Measurements from ENCODE around the gene GLYATL2. TPM values are rescaled to one million over a fixed set of nuclear protein-coding genes. Genes with fewer than 3 reads are reported as not detected.

The GLYATL2 gene, protein sequence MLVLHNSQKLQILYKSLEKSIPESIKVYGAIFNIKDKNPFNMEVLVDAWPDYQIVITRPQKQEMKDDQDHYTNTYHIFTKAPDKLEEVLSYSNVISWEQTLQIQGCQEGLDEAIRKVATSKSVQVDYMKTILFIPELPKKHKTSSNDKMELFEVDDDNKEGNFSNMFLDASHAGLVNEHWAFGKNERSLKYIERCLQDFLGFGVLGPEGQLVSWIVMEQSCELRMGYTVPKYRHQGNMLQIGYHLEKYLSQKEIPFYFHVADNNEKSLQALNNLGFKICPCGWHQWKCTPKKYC
- 0.31 and 0.34 TPM in 2 replicates for polyA plus RNA-seq (2012; rRNA removed)
- polyA plus RNA-seq (2012; cell fraction: cytosol; rRNA removed), result 0.33 and 0.36 TPM in 2 replicates
- polyA plus RNA-seq (2012; cell fraction: nucleus; rRNA removed), result 0.53 and 0.80 TPM in 2 replicates

DNA sequence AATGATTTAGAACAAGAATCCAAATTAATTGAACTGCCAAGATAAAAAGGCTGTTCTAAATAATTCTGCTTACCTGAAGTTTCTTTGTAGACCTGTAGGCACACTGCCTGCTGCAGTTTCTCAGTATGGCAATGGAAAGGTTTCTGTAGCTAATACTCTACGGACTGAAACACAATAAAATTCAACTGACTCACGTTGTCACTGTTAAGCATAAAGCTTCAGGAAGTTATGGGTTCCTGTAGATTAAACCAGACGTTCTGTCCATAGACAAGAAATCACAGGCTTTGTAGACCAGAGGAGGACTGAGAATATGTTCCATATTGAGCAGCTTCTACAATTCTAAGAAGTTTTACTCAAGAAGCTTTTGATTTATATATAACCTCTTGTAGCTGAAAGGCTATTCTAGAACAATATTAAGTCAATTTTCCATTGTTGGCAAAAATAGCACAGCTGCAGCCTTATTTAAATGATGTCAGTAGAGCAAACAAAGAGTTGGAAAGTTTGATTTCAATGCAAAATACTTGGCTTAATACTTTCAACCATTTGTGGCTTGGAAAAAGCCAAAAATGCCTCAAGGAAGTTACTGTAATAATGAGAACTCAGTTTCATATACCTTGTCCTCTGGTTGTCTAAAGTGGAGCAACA, at the start of gene GLYATL2:
GLYATL2 (minus strand) TSS at position 344 of the 645 bp plus-strand sequence. CDS start 5,092 bp downstream, outside the sequence.
- Histone ChIP-seq H3K9me3 (no peaks in the 10 kb centered on the region), H3K79me2 (ENCODE audit: insufficient read depth) (no peaks in the 10 kb centered on the region), H4K20me1 (ENCODE audit: insufficient read depth) (no peaks in the 10 kb centered on the region), H3K9me2 (no peaks in the 10 kb centered on the region), H3K4me2 (no peak within 1 kb of the TSS), H3K27me3 (ENCODE audit: insufficient read depth) (no peaks in the 10 kb centered on the region), H3F3A (replicated peaks; ENCODE audit: insufficient read depth) (no peaks in the 10 kb centered on the region), H3K9ac (no peak within 1 kb of the TSS), H3K36me3 (replicated peaks in 1 of 2; ENCODE audit: control insufficient read depth in 1 of 2, insufficient read depth in 2 of 2, low read length in 1 of 2) (no peaks in the 10 kb centered on the region), H3K4me3 (ENCODE audit: low read depth in 2 of 2, low read length in 1 of 2) (no peak within 1 kb of the TSS), H3K27ac (ENCODE audit: low read depth in 2 of 2, low read length in 1 of 2) (no peak within 1 kb of the TSS), H3K4me1 (ENCODE audit: control insufficient read depth in 1 of 2, insufficient read depth in 2 of 2, low read depth in 1 of 2, low read length in 1 of 2) (peaks cover 0 to 5% of the 10 kb centered on the region in 2 experiments; a peak in 2 of 4 replicates), H2AFZ (ENCODE audit: low read depth) (no peak within 1 kb of the TSS)
- TF ChIP-seq, protein P1, sequence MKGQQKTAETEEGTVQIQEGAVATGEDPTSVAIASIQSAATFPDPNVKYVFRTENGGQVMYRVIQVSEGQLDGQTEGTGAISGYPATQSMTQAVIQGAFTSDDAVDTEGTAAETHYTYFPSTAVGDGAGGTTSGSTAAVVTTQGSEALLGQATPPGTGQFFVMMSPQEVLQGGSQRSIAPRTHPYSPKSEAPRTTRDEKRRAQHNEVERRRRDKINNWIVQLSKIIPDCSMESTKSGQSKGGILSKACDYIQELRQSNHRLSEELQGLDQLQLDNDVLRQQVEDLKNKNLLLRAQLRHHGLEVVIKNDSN (IDR thresholded peaks at IDR 0.05; ENCODE audit: borderline replicate concordance, low read depth), result no peak
- TF ChIP-seq FOSL2 (IDR thresholded peaks at IDR 0.05; ENCODE audit: borderline replicate concordance, low read depth) (no peak), TEAD4 (IDR thresholded peaks at IDR 0.05; ENCODE audit: borderline replicate concordance, insufficient read depth) (no peak), FOXM1 (IDR thresholded peaks at IDR 0.05; ENCODE audit: low read depth) (no peak), EP300 (IDR thresholded peaks at IDR 0.05; ENCODE audit: borderline replicate concordance in 1 of 2, low read depth in 1 of 2, low read length in 1 of 2) (no peak), FOXJ3 (CRISPR knock-in tag; IDR thresholded peaks at IDR 0.05) (no peak), MEF2A (IDR thresholded peaks at IDR 0.05; ENCODE audit: borderline replicate concordance, low read depth) (no peak), NRF1 (IDR thresholded peaks at IDR 0.05; ENCODE audit: low read depth, low read length) (no peak), TAF1 (IDR thresholded peaks at IDR 0.05; ENCODE audit: borderline replicate concordance, low read depth, low read length) (no peak), RFX5 (IDR thresholded peaks at IDR 0.05; ENCODE audit: low read length) (no peak), POLR2AphosphoS5 (IDR thresholded peaks at IDR 0.05; ENCODE audit: low read depth, low read length) (no peak), RAD21 (IDR thresholded peaks at IDR 0.05; ENCODE audit: low read length) (no peak), SMC3 (IDR thresholded peaks at IDR 0.05; ENCODE audit: low read depth, low read length) (no peak), GABPA (IDR thresholded peaks at IDR 0.05; ENCODE audit: low read depth) (no peak)
- TF ChIP-seq, protein P2, sequence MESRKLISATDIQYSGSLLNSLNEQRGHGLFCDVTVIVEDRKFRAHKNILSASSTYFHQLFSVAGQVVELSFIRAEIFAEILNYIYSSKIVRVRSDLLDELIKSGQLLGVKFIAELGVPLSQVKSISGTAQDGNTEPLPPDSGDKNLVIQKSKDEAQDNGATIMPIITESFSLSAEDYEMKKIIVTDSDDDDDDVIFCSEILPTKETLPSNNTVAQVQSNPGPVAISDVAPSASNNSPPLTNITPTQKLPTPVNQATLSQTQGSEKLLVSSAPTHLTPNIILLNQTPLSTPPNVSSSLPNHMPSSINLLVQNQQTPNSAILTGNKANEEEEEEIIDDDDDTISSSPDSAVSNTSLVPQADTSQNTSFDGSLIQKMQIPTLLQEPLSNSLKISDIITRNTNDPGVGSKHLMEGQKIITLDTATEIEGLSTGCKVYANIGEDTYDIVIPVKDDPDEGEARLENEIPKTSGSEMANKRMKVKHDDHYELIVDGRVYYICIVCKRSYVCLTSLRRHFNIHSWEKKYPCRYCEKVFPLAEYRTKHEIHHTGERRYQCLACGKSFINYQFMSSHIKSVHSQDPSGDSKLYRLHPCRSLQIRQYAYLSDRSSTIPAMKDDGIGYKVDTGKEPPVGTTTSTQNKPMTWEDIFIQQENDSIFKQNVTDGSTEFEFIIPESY (IDR thresholded peaks at IDR 0.05; ENCODE audit: borderline replicate concordance, low read depth), result no peak
- TF ChIP-seq, protein P3, sequence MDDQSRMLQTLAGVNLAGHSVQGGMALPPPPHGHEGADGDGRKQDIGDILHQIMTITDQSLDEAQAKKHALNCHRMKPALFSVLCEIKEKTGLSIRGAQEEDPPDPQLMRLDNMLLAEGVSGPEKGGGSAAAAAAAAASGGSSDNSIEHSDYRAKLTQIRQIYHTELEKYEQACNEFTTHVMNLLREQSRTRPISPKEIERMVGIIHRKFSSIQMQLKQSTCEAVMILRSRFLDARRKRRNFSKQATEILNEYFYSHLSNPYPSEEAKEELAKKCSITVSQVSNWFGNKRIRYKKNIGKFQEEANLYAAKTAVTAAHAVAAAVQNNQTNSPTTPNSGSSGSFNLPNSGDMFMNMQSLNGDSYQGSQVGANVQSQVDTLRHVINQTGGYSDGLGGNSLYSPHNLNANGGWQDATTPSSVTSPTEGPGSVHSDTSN (IDR thresholded peaks at IDR 0.05), result no peak
- TF ChIP-seq, protein P4, sequence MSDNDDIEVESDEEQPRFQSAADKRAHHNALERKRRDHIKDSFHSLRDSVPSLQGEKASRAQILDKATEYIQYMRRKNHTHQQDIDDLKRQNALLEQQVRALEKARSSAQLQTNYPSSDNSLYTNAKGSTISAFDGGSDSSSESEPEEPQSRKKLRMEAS (IDR thresholded peaks at IDR 0.05; ENCODE audit: low read depth), result no peak
- TF ChIP-seq, protein P5, sequence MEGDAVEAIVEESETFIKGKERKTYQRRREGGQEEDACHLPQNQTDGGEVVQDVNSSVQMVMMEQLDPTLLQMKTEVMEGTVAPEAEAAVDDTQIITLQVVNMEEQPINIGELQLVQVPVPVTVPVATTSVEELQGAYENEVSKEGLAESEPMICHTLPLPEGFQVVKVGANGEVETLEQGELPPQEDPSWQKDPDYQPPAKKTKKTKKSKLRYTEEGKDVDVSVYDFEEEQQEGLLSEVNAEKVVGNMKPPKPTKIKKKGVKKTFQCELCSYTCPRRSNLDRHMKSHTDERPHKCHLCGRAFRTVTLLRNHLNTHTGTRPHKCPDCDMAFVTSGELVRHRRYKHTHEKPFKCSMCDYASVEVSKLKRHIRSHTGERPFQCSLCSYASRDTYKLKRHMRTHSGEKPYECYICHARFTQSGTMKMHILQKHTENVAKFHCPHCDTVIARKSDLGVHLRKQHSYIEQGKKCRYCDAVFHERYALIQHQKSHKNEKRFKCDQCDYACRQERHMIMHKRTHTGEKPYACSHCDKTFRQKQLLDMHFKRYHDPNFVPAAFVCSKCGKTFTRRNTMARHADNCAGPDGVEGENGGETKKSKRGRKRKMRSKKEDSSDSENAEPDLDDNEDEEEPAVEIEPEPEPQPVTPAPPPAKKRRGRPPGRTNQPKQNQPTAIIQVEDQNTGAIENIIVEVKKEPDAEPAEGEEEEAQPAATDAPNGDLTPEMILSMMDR (IDR thresholded peaks at IDR 0.05), result no peak
- TF ChIP-seq, protein P6, sequence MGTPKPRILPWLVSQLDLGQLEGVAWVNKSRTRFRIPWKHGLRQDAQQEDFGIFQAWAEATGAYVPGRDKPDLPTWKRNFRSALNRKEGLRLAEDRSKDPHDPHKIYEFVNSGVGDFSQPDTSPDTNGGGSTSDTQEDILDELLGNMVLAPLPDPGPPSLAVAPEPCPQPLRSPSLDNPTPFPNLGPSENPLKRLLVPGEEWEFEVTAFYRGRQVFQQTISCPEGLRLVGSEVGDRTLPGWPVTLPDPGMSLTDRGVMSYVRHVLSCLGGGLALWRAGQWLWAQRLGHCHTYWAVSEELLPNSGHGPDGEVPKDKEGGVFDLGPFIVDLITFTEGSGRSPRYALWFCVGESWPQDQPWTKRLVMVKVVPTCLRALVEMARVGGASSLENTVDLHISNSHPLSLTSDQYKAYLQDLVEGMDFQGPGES (IDR thresholded peaks at IDR 0.05; ENCODE audit: low read depth, low read length), result no peak
- WGBS (ENCODE audit: low lambda C conversion rate), result 14% methylated on average over 3 of the region's 3 CpGs
- no peak for DNase-seq
- CTCF ChIA-PET, result interaction anchor here (0.6 to 2.0 kb wide), 4 partner anchors 11 to 314 kb away, joined by 3 to 5 read pairs (median 3); no protein-coding TSS in a partner anchor
- POLR2A ChIA-PET, result no interaction called here

Data from SK-N-SH (cell line).